DOHH2 (cell line): ENCODE measurements around the gene KIRREL3.

Source experiments
- H3F3A ChIP-seq: fragments of 200-600 bp; sonication (generic), shearing (Covaris generic); 2 replicates; pipeline ENCODE4 v1.6.0; 2016; ENCODE audit warnings: antibody characterized with exemption, mild to moderate bottlenecking; ENCODE audit not compliant: control insufficient read depth, insufficient read depth
- H3K27ac ChIP-seq: fragments of 200-600 bp; sonication (generic); 2 replicates; pipeline ENCODE4 v1.5.1; 2014; ENCODE audit warnings: low read depth, mild to moderate bottlenecking, low read length, moderate library complexity
- H3K27me3 ChIP-seq: fragments of 200-600 bp; sonication (generic); 2 replicates; pipeline ENCODE4 v1.6.1; 2014; ENCODE audit warnings: mild to moderate bottlenecking, low read length, mixed read lengths; ENCODE audit not compliant: control insufficient read depth
- H3K36me3 ChIP-seq: fragments of 200-600 bp; sonication (generic); 2 replicates; pipeline ENCODE4 v1.6.1; 2014; ENCODE audit warnings: mild to moderate bottlenecking, low read length, moderate library complexity, mixed read lengths; ENCODE audit not compliant: control insufficient read depth
- H3K4me1 ChIP-seq: fragments of 200-600 bp; sonication (generic); 2 replicates; pipeline ENCODE4 v1.6.1; 2014; ENCODE audit warnings: mild to moderate bottlenecking, low read length, mixed read lengths; ENCODE audit not compliant: control insufficient read depth
- H3K4me2 ChIP-seq: fragments of 200-600 bp; sonication (generic); 2 replicates; pipeline ENCODE4 v1.6.0; 2014; ENCODE audit warnings: mild to moderate bottlenecking, low read length, moderate library complexity
- H3K4me3 ChIP-seq: fragments of 200-600 bp; sonication (generic); 2 replicates; pipeline ENCODE4 v1.5.1; 2014; ENCODE audit warnings: mild to moderate bottlenecking, low read length, mixed read lengths
- H3K79me2 ChIP-seq: fragments of 200-600 bp; sonication (generic); 2 replicates; pipeline ENCODE4 v1.6.1; 2014; ENCODE audit warnings: mild to moderate bottlenecking, low read length, mixed read lengths; ENCODE audit not compliant: control insufficient read depth
- H3K9me2 ChIP-seq: fragments of 200-600 bp; sonication (generic); replicated peaks from 2 replicates; pipeline ENCODE4 v1.6.1; 2014; ENCODE audit warnings: mild to moderate bottlenecking, low read length, mixed read lengths; ENCODE audit not compliant: control insufficient read depth
- H3K9me3 ChIP-seq: fragments of 200-600 bp; sonication (generic); 2 replicates; pipeline ENCODE4 v1.6.1; 2014; ENCODE audit warnings: antibody characterized with exemption, low read length, mixed read lengths; ENCODE audit not compliant: control insufficient read depth, insufficient read depth
- H4K20me1 ChIP-seq: fragments of 200-600 bp; sonication (generic); 2 replicates; pipeline ENCODE4 v1.6.0; 2014; ENCODE audit warnings: low read depth, mild to moderate bottlenecking, antibody characterized with exemption, low read length, moderate library complexity; ENCODE audit not compliant: control insufficient read depth, insufficient read depth
- EZH2phosphoT487 ChIP-seq: fragments of 200-600 bp; sonication (generic); IDR thresholded peaks from 2 replicates; pipeline ENCODE4 v1.6.1; 2017; ENCODE audit warnings: borderline replicate concordance, mild to moderate bottlenecking, antibody characterized with exemption, low read length, moderate library complexity, mixed read lengths
- TF ChIP-seq, protein P1 (sequence below): fragments of 200-600 bp; sonication (generic); IDR thresholded peaks from one replicate; pipeline ENCODE4 v1.5.1; 2014; ENCODE audit warnings: antibody characterized with exemption, mild to moderate bottlenecking, low read depth, low read length; ENCODE audit not compliant: poor library complexity, severe bottlenecking

The KIRREL3 gene

DNA sequence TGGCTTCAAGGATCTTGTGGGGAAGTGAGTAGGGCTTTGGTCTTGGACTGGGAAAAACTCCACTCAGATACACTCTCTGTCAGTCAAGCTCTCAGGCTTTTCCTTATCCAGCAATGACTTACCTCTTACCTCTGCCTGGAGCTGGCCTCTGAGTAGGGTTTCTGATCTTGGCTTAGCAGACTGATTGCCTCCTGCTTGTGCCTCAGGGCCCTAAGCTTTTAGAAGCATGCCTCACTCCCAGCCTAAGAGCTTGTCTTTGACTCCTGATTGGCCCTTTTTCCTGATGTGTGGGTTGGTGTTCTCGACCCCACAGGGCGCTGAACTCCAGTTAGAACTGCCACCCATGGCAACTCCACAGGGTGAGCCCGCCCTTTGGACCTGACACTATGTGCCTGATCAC lies 370.1 kb downstream of the KIRREL3 start:
- no peaks in the 10 kb centered on the region for H3K9me2 ChIP-seq
- no peaks in the 10 kb centered on the region for H3K27me3 ChIP-seq
- no peak for TF ChIP-seq EZH2phosphoT487
- TF ChIP-seq, protein P1, sequence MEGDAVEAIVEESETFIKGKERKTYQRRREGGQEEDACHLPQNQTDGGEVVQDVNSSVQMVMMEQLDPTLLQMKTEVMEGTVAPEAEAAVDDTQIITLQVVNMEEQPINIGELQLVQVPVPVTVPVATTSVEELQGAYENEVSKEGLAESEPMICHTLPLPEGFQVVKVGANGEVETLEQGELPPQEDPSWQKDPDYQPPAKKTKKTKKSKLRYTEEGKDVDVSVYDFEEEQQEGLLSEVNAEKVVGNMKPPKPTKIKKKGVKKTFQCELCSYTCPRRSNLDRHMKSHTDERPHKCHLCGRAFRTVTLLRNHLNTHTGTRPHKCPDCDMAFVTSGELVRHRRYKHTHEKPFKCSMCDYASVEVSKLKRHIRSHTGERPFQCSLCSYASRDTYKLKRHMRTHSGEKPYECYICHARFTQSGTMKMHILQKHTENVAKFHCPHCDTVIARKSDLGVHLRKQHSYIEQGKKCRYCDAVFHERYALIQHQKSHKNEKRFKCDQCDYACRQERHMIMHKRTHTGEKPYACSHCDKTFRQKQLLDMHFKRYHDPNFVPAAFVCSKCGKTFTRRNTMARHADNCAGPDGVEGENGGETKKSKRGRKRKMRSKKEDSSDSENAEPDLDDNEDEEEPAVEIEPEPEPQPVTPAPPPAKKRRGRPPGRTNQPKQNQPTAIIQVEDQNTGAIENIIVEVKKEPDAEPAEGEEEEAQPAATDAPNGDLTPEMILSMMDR: no peak
- H3K79me2 ChIP-seq: no peaks in the 10 kb centered on the region
- no peaks in the 10 kb centered on the region for H3K9me3 ChIP-seq
- no peak overlapping the region for H3K27ac ChIP-seq
- no peaks in the 10 kb centered on the region for H4K20me1 ChIP-seq
- H3K4me3 ChIP-seq: no peak overlapping the region
- no peaks in the 10 kb centered on the region for H3K36me3 ChIP-seq
- no peak overlapping the region for H3K4me2 ChIP-seq
- H3F3A ChIP-seq: no peaks in the 10 kb centered on the region
- H3K4me1 ChIP-seq: no peaks in the 10 kb centered on the region

GRCh38 chr11:126628790-126629621 lies 371.6 kb downstream of the KIRREL3 start:
- no peak overlapping the region for H3K27ac ChIP-seq
- H3K4me3 ChIP-seq: no peak overlapping the region
- no peaks in the 10 kb centered on the region for H3K79me2 ChIP-seq
- no peaks in the 10 kb centered on the region for H3K9me2 ChIP-seq
- no peak overlapping the region for H3K4me2 ChIP-seq
- TF ChIP-seq, protein P1: no peak
- TF ChIP-seq EZH2phosphoT487: no peak
- no peaks in the 10 kb centered on the region for H3F3A ChIP-seq
- H3K9me3 ChIP-seq: no peaks in the 10 kb centered on the region
- no peaks in the 10 kb centered on the region for H3K27me3 ChIP-seq
- no peaks in the 10 kb centered on the region for H3K36me3 ChIP-seq
- H3K4me1 ChIP-seq: no peaks in the 10 kb centered on the region
- no peaks in the 10 kb centered on the region for H4K20me1 ChIP-seq

DNA sequence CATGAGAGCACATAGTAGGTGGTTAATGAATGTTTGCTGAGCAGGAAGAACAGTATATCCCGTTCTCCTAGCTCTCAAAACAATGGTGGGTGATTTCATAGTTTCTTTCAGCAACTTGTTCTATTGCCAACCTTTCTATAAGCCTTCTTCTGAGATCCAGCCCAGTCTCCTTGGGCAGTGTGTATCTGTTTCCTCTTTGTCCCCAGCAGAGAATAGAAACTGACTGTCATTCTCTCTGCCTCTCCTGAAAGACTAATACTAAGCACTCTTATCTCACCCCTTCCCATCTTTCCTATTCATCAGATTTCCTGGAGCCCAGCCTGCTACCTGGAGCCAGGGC lies 372.1 kb downstream of the KIRREL3 start:
- Histone ChIP-seq H3K9me3 (no peaks in the 10 kb centered on the region), H3K4me1 (no peaks in the 10 kb centered on the region), H3K79me2 (no peaks in the 10 kb centered on the region), H3K9me2 (no peaks in the 10 kb centered on the region), H3K27ac (no peak overlapping the region), H3K36me3 (no peaks in the 10 kb centered on the region), H4K20me1 (no peaks in the 10 kb centered on the region), H3K4me3 (no peak overlapping the region), H3F3A (no peaks in the 10 kb centered on the region), H3K27me3 (no peaks in the 10 kb centered on the region), H3K4me2 (no peak overlapping the region)
- TF ChIP-seq, protein P1: no peak
- no peak for TF ChIP-seq EZH2phosphoT487
